Measurements from ENCODE around the gene RNF38.

DNA sequence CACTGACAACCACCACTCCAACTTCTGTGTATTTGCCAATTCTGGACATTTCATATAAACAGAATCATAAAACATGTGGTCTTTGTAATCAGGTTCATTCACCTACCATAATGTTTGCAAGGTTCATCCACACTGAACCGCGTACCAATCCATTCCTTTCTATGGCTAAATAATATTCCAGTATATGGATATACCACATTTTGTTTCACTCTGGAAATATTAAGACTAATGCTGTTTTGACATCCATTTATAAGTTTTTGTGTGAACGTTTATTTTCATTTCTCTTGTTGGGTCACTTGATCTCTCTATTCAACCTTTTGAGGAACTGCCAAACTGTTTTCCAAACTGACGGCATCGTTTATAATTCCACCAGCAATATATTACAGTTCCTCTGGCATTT lies 26.3 kb upstream of the RNF38 start:
- TF ChIP-seq POLR2AphosphoS5 (IDR thresholded peaks at IDR 0.05; ENCODE audit: low read depth, low read length) (no peak), POLR2A (IDR thresholded peaks at IDR 0.05; ENCODE audit: low read depth, low read length) (no peak), TAF1 (IDR thresholded peaks at IDR 0.05; ENCODE audit: low read depth, low read length) (no peak), SPI1 (IDR thresholded peaks at IDR 0.05; ENCODE audit: low read depth, low read length) (no peak)
